ENCODE measurements around the gene WDR48.

Gene WDR48

GRCh38 chr3:39082666-39083313 is 31.0 kb downstream of the WDR48 start:
- H3K4me3 ChIP-seq (ENCODE audit: low read depth, low read length), result no peak overlapping the region
- no peak for TF ChIP-seq CTCF (IDR thresholded peaks at IDR 0.05; ENCODE audit: low read depth, low read length)

DNA sequence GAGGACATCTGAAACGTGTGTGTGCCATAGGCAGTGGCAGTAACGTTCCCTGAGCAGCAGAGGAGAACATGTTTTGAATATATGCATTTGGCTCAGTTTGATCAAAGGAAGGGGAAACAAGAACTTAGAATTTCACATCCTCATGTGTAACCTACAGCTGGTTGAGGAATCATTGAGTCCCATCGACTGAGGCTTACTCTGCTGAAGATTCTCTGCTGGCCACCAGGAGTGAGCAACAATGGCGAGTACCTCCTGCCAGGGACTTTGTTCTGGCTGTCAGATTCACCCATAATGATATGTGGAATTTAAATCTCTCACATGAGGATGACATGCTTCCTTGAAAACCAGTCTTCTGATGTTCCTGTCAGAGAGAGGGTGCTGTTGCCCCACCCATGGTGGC is 34.3 kb downstream of the WDR48 start:
- TF ChIP-seq CTCF (IDR thresholded peaks at IDR 0.05; ENCODE audit: low read depth, low read length), result no peak
- no peak overlapping the region for H3K4me3 ChIP-seq (ENCODE audit: low read depth, low read length)

- no peak overlapping the region for H3K4me3 ChIP-seq (ENCODE audit: low read depth, low read length)
- TF ChIP-seq CTCF (IDR thresholded peaks at IDR 0.05; ENCODE audit: low read depth, low read length), result no peak
Measured at GRCh38 chr3:39088456-39088855, 36.6 kb downstream of the WDR48 start.

DNA sequence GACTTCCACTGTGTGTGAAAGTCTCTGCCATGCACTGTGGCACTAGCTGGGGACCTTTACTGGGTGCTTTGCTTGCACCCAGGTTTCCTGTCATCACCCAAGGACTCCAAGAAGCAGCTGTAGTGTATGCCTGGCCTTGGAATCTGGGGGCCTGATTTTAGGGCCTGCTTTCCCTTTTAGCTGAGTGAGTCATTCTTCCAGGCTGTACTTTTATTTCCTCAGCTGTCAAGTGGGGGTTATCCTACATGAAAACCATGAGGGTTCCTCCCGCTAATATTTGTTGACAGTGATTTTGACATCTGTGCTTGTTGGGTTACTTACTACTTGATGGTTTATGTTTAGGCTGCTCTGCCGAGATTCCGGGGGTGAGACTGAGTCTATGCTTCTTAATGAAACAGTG is 37.1 kb downstream of the WDR48 start:
- no peak for TF ChIP-seq CTCF (IDR thresholded peaks at IDR 0.05; ENCODE audit: low read depth, low read length)
- H3K4me3 ChIP-seq (ENCODE audit: low read depth, low read length), result no peak overlapping the region

- no peak for TF ChIP-seq CTCF (IDR thresholded peaks at IDR 0.05; ENCODE audit: low read depth, low read length)
Measured at GRCh38 chr3:39090922-39091321, 39.1 kb downstream of the WDR48 start.

DNA sequence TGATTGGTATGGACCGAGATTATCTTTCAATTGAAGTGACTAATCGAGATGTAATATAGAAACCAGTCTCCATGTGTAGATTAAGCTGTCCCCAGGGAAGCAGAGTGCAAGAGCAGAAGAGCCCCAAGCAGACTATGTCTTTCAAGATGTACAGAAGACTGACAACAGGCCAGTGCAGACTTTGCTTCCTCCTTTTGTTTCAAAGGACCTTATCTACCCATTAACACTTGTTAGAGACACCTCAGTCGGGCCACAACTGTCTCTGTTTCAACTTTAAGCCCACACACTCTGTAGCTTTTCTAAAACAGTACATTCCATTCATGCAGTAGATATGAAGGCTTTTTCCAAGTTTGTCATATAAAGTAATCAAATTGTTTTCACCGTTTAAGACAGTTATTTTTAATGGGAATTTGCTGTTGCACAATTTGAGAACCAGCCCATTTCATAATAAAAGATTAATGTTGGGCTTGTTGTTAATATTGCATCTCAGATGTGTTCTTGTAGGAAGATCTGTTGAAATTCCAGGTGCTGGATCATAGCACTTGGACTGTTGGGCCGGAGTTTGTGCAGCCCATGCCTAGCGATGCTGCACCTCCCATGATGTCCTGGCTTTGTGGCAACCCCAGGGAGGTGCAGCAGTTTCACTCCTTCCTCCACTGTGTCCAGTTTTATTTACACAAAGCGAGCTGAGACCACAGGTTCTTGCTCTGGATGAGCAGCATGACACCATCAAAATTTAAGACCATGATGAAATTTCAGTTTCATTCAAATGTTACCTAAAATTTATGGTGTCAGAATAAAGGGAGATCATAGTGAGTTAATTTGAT is 43.2 kb downstream of the WDR48 start:
- no peak for TF ChIP-seq CTCF (IDR thresholded peaks at IDR 0.05; ENCODE audit: low read depth, low read length)
- no peak overlapping the region for H3K4me3 ChIP-seq (ENCODE audit: low read depth, low read length)

More at GRCh38 chr3:39090922-39091321, 39.1 kb downstream of the WDR48 start:
- H3K4me3 ChIP-seq (ENCODE audit: low read depth, low read length), result no peak overlapping the region

GRCh38 chr3:39095778-39096177 is 44.0 kb downstream of the WDR48 start:
- TF ChIP-seq CTCF (IDR thresholded peaks at IDR 0.05; ENCODE audit: low read depth, low read length), result no peak
- H3K4me3 ChIP-seq (ENCODE audit: low read depth, low read length), result no peak overlapping the region

All from WI38 (cell line).